Measurements from ENCODE around the gene FAP. TPM values are rescaled to one million over a fixed set of nuclear protein-coding genes. Genes with fewer than 3 reads are reported as not detected.

FAP gene
- total and polyA plus RNA-seq, 2 of the 8 experiments (the other 6 are each of a cell fraction or from before 2014, with no cell fraction given), result not detected

DNA sequence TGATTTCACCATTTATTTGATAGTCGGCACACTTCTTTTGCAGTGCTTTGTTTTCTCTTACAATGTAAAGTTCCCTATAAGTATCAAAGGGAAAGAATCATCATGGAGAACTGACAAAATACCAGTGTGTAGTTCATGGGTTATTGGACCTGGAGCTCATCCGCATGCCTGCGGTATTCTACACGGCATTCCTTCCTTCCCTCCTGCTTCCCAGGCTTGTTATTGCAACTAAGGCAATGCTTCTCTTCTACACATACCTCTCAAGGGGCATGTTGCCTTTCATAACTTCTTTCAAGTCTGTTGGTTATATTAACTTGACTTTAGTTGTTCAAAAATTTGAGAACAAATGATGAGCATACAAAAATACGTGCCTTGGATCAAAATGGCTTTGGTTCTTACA lies 24.3 kb upstream of the FAP start:
- WGBS, 2 experiments (ENCODE audit: extremely low coverage in 1 of 2, insufficient coverage in 1 of 2, insufficient read length in 1 of 2, insufficient replicate concordance in 2 of 2, low coverage in 1 of 2, low lambda C conversion rate in 2 of 2, missing lambda C conversion rate in 1 of 2), result 90% methylated on average over 4 of the region's 5 CpGs; no CpG with 5 or more reads in 1 of the 2 experiments
- no peak overlapping the region for H3K4me2 ChIP-seq (ENCODE audit: insufficient read depth in 1 of 2, low read depth in 2 of 2, low read length in 2 of 2)
- no peak overlapping the region for H3K27ac ChIP-seq (ENCODE audit: low read depth, low read length)
- CTCF ChIA-PET (ENCODE audit: partially characterized antibody), result no interaction called here
- no peak overlapping the region for H3K9ac ChIP-seq (replicated peaks in 1 of 4; ENCODE audit: extremely low read depth in 1 of 4, low read depth in 3 of 4, low read length in 3 of 4)
- H4K5ac ChIP-seq (ENCODE audit: insufficient read length, low read depth, low read length), result no peak overlapping the region
- H4K8ac ChIP-seq (ENCODE audit: extremely low read depth, insufficient read depth, low read length), result no peak overlapping the region
- POLR2A ChIA-PET (ENCODE audit: partially characterized antibody), result no interaction called here
- H3K14ac ChIP-seq (ENCODE audit: insufficient read length), result no peak overlapping the region
- H2BK120ac ChIP-seq (replicated peaks; ENCODE audit: low read depth, low read length), result no peak overlapping the region
- no peak overlapping the region for H4K91ac ChIP-seq (replicated peaks; ENCODE audit: insufficient read length, low read length)
- H3K79me1 ChIP-seq (ENCODE audit: low read depth, low read length), result no peaks in the 10 kb centered on the region
- no peaks in the 10 kb centered on the region for H4K20me1 ChIP-seq (replicated peaks in 1 of 2; ENCODE audit: control insufficient read depth in 1 of 2, insufficient read depth in 2 of 2, low read length in 2 of 2)
- H3K4me1 ChIP-seq (replicated peaks in 1 of 4; ENCODE audit: control insufficient read depth in 3 of 4, insufficient read depth in 4 of 4, low read length in 3 of 4), result no peaks in the 10 kb centered on the region
- H3K79me2 ChIP-seq (ENCODE audit: control insufficient read depth in 1 of 2, insufficient read depth in 2 of 2, low read length in 2 of 2), result no peaks in the 10 kb centered on the region
- H3K18ac ChIP-seq (ENCODE audit: extremely low read depth, low read length), result no peak overlapping the region
- H3K9me3 ChIP-seq (ENCODE audit: insufficient read depth in 2 of 2, low read depth in 1 of 2, low read length in 1 of 2), result no peaks in the 10 kb centered on the region
- FAIRE-seq, result no peak
- H2AFZ ChIP-seq (ENCODE audit: low read length), result no peak overlapping the region
- H3K27me3 ChIP-seq (replicated peaks in 1 of 4; ENCODE audit: control insufficient read depth in 3 of 4, extremely low read depth in 1 of 4, insufficient read depth in 3 of 4, low read length in 3 of 4), result no peaks in the 10 kb centered on the region
- no peaks in the 10 kb centered on the region for H3K36me3 ChIP-seq (ENCODE audit: control insufficient read depth in 2 of 4, insufficient read depth in 4 of 4, low read length in 3 of 4)
- TF ChIP-seq BCL11A (IDR thresholded peaks at IDR 0.05; ENCODE audit: low read depth in 2 of 2, low read length in 2 of 2) (no peak), POLR2AphosphoS5 (IDR thresholded peaks at IDR 0.05; ENCODE audit: low read depth, low read length) (no peak), TAF1 (IDR thresholded peaks at IDR 0.05; ENCODE audit: low read depth, low read length) (no peak), NRF1 (IDR thresholded peaks at IDR 0.05; ENCODE audit: low read depth, low read length) (no peak), RAD21 (IDR thresholded peaks at IDR 0.05 in 1 of 2, conservative IDR thresholded peaks at IDR 0.05 in 1 of 2; ENCODE audit: low read depth in 2 of 2, low read length in 2 of 2) (no peak), SIX5 (IDR thresholded peaks at IDR 0.05; ENCODE audit: low read depth, low read length) (no peak)
- TF ChIP-seq, protein P1, sequence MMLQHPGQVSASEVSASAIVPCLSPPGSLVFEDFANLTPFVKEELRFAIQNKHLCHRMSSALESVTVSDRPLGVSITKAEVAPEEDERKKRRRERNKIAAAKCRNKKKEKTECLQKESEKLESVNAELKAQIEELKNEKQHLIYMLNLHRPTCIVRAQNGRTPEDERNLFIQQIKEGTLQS (IDR thresholded peaks at IDR 0.05; ENCODE audit: insufficient read depth, low read depth, low read length), result no peak
- H2BK5ac ChIP-seq (ENCODE audit: low read depth, low read length), result no peak overlapping the region
- H2AK5ac ChIP-seq (ENCODE audit: low read depth, low read length), result no peak overlapping the region
- H2BK20ac ChIP-seq (ENCODE audit: low read length), result no peak overlapping the region
- H3K23ac ChIP-seq (ENCODE audit: insufficient read length), result no peak overlapping the region
- H3K56ac ChIP-seq (replicated peaks; ENCODE audit: insufficient read length, low read depth, low read length), result no peak overlapping the region
- no peak for DNase-seq (ENCODE audit: low read depth in 1 of 2, low spot score in 2 of 2)
- no peak overlapping the region for H2BK12ac ChIP-seq (ENCODE audit: low read depth, low read length)
- H3K4ac ChIP-seq (replicated peaks; ENCODE audit: insufficient read length, low read depth, low read length), result no peak overlapping the region
- H3K4me3 ChIP-seq (ENCODE audit: extremely low read depth in 1 of 4, insufficient read depth in 2 of 4, low read depth in 3 of 4, low read length in 4 of 4), result no peak overlapping the region
- H2BK15ac ChIP-seq (ENCODE audit: low read length), result no peak overlapping the region
- H3K23me2 ChIP-seq (ENCODE audit: low read depth, low read length), result no peaks in the 10 kb centered on the region

All from H1 (cell line).